Loucy (cell line): Measurements from ENCODE around the gene SYNE3.
A peak's percentile ranks its signal among the peaks of the same experiment; 100 is the strongest.

Source experiments
- H2AFZ ChIP-seq: fragments of 200-600 bp; sonication (generic); 2 replicates; pipeline ENCODE4 v1.6.0; 2016; ENCODE audit warnings: antibody characterized with exemption, mild to moderate bottlenecking, low read length, moderate library complexity
- H3F3A ChIP-seq: fragments of 200-600 bp; 2 replicates; pipeline ENCODE4 v1.6.0; 2016; ENCODE audit warnings: antibody characterized with exemption, low read depth, mild to moderate bottlenecking
- H3K27me3 ChIP-seq: fragments of 200-600 bp; sonication (generic); 2 replicates; pipeline ENCODE4 v1.6.1; 2014; ENCODE audit warnings: low read length, mild to moderate bottlenecking; ENCODE audit not compliant: insufficient read depth, poor library complexity, severe bottlenecking
- H3K36me3 ChIP-seq: fragments of 200-600 bp; sonication (generic); 2 replicates; pipeline ENCODE4 v1.6.1; 2016; ENCODE audit warnings: low read length; ENCODE audit not compliant: insufficient read depth
- H3K4me1 ChIP-seq: fragments of 200-600 bp; sonication (generic); 2 replicates; pipeline ENCODE4 v1.5.1; 2014; ENCODE audit warnings: low read length, mild to moderate bottlenecking; ENCODE audit not compliant: insufficient read depth, poor library complexity, severe bottlenecking
- H3K4me2 ChIP-seq: fragments of 200-600 bp; sonication (generic); 2 replicates; pipeline ENCODE4 v1.6.0; 2014; ENCODE audit warnings: antibody characterized with exemption, low read length, low read depth, mild to moderate bottlenecking; ENCODE audit not compliant: poor library complexity, severe bottlenecking
- H3K4me3 ChIP-seq: fragments of 200-600 bp; sonication (generic); 2 replicates; pipeline ENCODE4 v1.5.1; 2014; ENCODE audit warnings: low read length, mild to moderate bottlenecking, mixed read lengths; ENCODE audit not compliant: poor library complexity, severe bottlenecking
- H3K79me2 ChIP-seq: fragments of 200-600 bp; sonication (generic); 2 replicates; pipeline ENCODE4 v1.6.1; 2014; ENCODE audit warnings: low read length; ENCODE audit not compliant: insufficient read depth
- H3K9ac ChIP-seq: fragments of 200-600 bp; sonication (generic); 2 replicates; pipeline ENCODE4 v1.6.0; 2014; ENCODE audit warnings: mild to moderate bottlenecking, low read depth, low read length, moderate library complexity; ENCODE audit not compliant: poor library complexity, severe bottlenecking
- H3K9me2 ChIP-seq: fragments of 200-600 bp; sonication (generic); replicated peaks from 2 replicates; pipeline ENCODE4 v1.6.1; 2016; ENCODE audit warnings: low read depth, low read length, mixed read lengths
- H3K9me3 ChIP-seq: fragments of 200-600 bp; sonication (generic); 2 replicates; pipeline ENCODE4 v1.6.1; 2014; ENCODE audit warnings: mild to moderate bottlenecking, antibody characterized with exemption, low read length, low read depth; ENCODE audit not compliant: insufficient read depth
- H4K20me1 ChIP-seq: fragments of 200-600 bp; sonication (generic); 2 replicates; pipeline ENCODE4 v1.6.0; 2014; ENCODE audit warnings: antibody characterized with exemption, low read length, mild to moderate bottlenecking; ENCODE audit not compliant: insufficient read depth, poor library complexity, severe bottlenecking
- EZH2phosphoT487 ChIP-seq: fragments of 200-600 bp; IDR thresholded peaks from 2 replicates; pipeline ENCODE4 v1.6.1; 2018; ENCODE audit warnings: antibody characterized with exemption, mild to moderate bottlenecking, moderate library complexity, borderline replicate concordance
- TF ChIP-seq, protein P1 (sequence below): fragments of 200-600 bp; sonication (generic); conservative IDR thresholded peaks from 2 replicates; pipeline ENCODE4 v1.5.1; 2014; ENCODE audit warnings: mild to moderate bottlenecking, antibody characterized with exemption, low read length

Gene SYNE3

DNA sequence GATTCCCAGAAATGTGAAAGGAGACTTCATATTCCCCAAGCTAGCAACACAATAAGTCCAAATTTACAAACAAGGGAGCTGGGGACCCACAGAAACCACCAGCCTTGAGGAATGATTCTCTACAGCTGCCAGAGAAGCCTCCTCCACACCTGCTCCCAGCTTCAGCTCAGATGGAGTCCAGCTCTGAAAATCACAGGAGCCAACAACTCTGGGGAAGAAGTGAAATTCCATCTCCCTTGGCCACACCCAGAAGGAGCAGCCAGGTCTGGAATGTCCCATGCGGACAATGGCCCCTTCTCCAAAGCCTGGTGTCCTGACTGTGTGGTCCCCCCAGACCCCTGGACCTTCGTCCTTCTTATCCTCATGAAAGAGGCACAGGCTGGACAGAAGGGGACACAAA lies 45.4 kb downstream of the SYNE3 start:
- no peak overlapping the region for H3K4me2 ChIP-seq
- no peaks in the 10 kb centered on the region for H4K20me1 ChIP-seq
- H3K79me2 ChIP-seq = no peaks in the 10 kb centered on the region
- no peak overlapping the region for H2AFZ ChIP-seq
- peak overlapping the region; percentile 63 for H3K9ac ChIP-seq
- no peaks in the 10 kb centered on the region for H3K9me3 ChIP-seq
- no peaks in the 10 kb centered on the region for H3K36me3 ChIP-seq
- no peak overlapping the region for H3K4me3 ChIP-seq
- H3K9me2 ChIP-seq = no peaks in the 10 kb centered on the region
- no peak for TF ChIP-seq EZH2phosphoT487
- TF ChIP-seq, protein P1, sequence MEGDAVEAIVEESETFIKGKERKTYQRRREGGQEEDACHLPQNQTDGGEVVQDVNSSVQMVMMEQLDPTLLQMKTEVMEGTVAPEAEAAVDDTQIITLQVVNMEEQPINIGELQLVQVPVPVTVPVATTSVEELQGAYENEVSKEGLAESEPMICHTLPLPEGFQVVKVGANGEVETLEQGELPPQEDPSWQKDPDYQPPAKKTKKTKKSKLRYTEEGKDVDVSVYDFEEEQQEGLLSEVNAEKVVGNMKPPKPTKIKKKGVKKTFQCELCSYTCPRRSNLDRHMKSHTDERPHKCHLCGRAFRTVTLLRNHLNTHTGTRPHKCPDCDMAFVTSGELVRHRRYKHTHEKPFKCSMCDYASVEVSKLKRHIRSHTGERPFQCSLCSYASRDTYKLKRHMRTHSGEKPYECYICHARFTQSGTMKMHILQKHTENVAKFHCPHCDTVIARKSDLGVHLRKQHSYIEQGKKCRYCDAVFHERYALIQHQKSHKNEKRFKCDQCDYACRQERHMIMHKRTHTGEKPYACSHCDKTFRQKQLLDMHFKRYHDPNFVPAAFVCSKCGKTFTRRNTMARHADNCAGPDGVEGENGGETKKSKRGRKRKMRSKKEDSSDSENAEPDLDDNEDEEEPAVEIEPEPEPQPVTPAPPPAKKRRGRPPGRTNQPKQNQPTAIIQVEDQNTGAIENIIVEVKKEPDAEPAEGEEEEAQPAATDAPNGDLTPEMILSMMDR = no peak
- H3K4me1 ChIP-seq = peaks cover 81% of the 10 kb centered on the region
- no peaks in the 10 kb centered on the region for H3K27me3 ChIP-seq
- H3F3A ChIP-seq = no peaks in the 10 kb centered on the region

DNA sequence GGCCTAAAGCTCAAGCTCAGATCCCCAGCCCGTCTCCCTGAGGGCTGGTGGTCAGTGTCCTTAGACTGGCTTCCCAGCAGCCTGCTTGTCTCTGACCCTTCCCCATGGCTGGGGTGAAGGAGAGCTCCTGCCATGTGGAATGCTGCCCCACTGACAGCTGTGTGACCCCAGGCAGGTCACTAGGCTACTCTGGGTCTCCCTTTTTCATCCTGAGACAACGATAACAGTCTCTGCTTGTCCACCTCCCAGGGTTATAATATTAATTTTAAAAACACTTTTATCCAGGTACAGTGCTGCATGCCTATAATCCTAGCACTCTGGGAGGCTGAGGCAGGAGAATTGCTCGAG lies 47.3 kb downstream of the SYNE3 start:
- no peaks in the 10 kb centered on the region for H3K36me3 ChIP-seq
- H3K9me3 ChIP-seq = no peaks in the 10 kb centered on the region
- TF ChIP-seq, protein P1 = no peak
- no peak for TF ChIP-seq EZH2phosphoT487
- no peak overlapping the region for H2AFZ ChIP-seq
- H3K4me2 ChIP-seq = no peak overlapping the region
- no peaks in the 10 kb centered on the region for H4K20me1 ChIP-seq
- no peak overlapping the region for H3K9ac ChIP-seq
- no peaks in the 10 kb centered on the region for H3K27me3 ChIP-seq
- H3K79me2 ChIP-seq = no peaks in the 10 kb centered on the region
- no peak overlapping the region for H3K4me3 ChIP-seq
- H3K4me1 ChIP-seq = peaks cover 84% of the 10 kb centered on the region
- no peaks in the 10 kb centered on the region for H3K9me2 ChIP-seq
- peaks cover 8% of the 10 kb centered on the region for H3F3A ChIP-seq

DNA sequence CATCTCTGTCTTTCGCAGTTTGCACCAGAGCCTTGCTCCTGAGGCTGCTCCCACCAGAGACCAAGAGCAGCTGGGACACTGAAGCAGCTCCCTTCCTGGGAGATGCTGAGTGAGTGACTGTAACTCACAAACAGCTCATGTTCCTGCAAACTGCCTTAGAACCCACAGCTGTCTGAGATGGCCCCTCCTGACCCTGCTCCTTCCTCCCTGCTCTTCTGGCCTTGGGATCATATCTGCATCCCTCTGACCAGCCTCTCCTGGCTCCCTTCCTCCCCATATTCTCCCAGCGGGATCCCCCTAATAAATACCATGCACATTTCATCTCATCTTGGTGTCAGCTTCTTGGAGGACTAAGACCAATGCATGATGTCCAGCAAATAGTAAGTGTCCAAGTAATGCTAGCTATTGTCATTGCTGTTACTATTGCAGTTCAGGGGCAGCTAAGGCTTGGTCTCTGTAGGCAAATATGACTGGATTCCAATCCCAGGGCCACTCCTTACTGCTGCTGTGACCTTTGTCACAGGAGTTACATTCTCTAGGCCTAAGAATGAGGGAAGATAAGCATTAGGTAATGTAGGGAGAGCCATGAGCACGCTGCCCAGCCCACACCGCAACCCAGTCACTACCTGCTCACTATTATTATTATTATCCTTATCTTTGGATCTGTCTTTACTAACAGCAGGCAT lies 47.9 kb downstream of the SYNE3 start:
- Histone ChIP-seq H3K36me3 (no peaks in the 10 kb centered on the region), H3K27me3 (no peaks in the 10 kb centered on the region), H3K9ac (peak overlapping the region; percentile 31), H3K79me2 (no peaks in the 10 kb centered on the region), H3K9me3 (no peaks in the 10 kb centered on the region), H3K9me2 (no peaks in the 10 kb centered on the region), H3K4me2 (no peak overlapping the region), H3K4me1 (peaks cover 84% of the 10 kb centered on the region), H4K20me1 (no peaks in the 10 kb centered on the region), H3F3A (peaks cover 13% of the 10 kb centered on the region), H3K4me3 (no peak overlapping the region), H2AFZ (0 out of 2 replicates have a peak overlapping the region, but pooled peaks have one; percentile 1)
- no peak for TF ChIP-seq EZH2phosphoT487
- TF ChIP-seq, protein P1 = no peak
